Stimulated activated naive CD8-positive, alpha-beta T cell treated with anti-CD3 and anti-CD28 coated beads, Interleukin-15, Interleukin-2, amounts not matched to agents 100 ng/mL and 50 ng/mL, for 24 hours (primary cell): ENCODE measurements around the gene UNK.
"Not testable (repeated sequence)": the region's sequence is repeated elsewhere in the genome, so short reads cannot be mapped to it uniquely, and the experiment has no call there.

Experiments
- H3K27ac Mint-ChIP-seq: one replicate; pipeline ENCODE4 v1.8.0; 2021; ENCODE audit warnings: mild to moderate bottlenecking, mixed read lengths
- H3K27me3 Mint-ChIP-seq: one replicate; pipeline ENCODE4 v1.8.0; 2021; ENCODE audit warnings: mixed read lengths
- H3K36me3 Mint-ChIP-seq: one replicate; pipeline ENCODE4 v1.8.0; 2021; ENCODE audit warnings: low read depth, mixed read lengths
- H3K4me1 Mint-ChIP-seq: one replicate; pipeline ENCODE4 v1.8.0; 2021; ENCODE audit warnings: low read depth, mixed read lengths
- H3K4me3 Mint-ChIP-seq: one replicate; pipeline ENCODE4 v1.8.0; 2021; ENCODE audit warnings: mild to moderate bottlenecking, mixed read lengths
- H3K9me3 Mint-ChIP-seq: one replicate; pipeline ENCODE4 v1.8.0; 2021; ENCODE audit warnings: mixed read lengths

UNK gene

GRCh38 chr17:75845933-75846691 is 61.5 kb downstream of the UNK start:
- Mint-ChIP-seq H3K9me3 (no peaks in the 10 kb centered on the region), H3K4me3 (no peak overlapping the region), H3K27ac (no peak overlapping the region), H3K27me3 (no peaks in the 10 kb centered on the region), H3K36me3 (peaks cover 8% of the 10 kb centered on the region), H3K4me1 (peaks cover 14% of the 10 kb centered on the region)

- H3K4me3 Mint-ChIP-seq = no peak overlapping the region
- H3K4me1 Mint-ChIP-seq = peaks cover 12% of the 10 kb centered on the region
- no peaks in the 10 kb centered on the region for H3K27me3 Mint-ChIP-seq
- H3K27ac Mint-ChIP-seq = no peak overlapping the region
- peaks cover 8% of the 10 kb centered on the region for H3K36me3 Mint-ChIP-seq
- H3K9me3 Mint-ChIP-seq = no peaks in the 10 kb centered on the region
Measured at GRCh38 chr17:75846692-75847613, 62.3 kb downstream of the UNK start.

GRCh38 chr17:75847614-75848522 is 63.3 kb downstream of the UNK start:
- Mint-ChIP-seq H3K36me3 (peaks cover 5% of the 10 kb centered on the region), H3K9me3 (no peaks in the 10 kb centered on the region), H3K4me1 (peaks cover 9% of the 10 kb centered on the region), H3K27ac (peak overlapping the region; percentile 1), H3K4me3 (no peak overlapping the region), H3K27me3 (no peaks in the 10 kb centered on the region)

GRCh38 chr17:75848523-75849278 is 64.1 kb downstream of the UNK start:
- Mint-ChIP-seq H3K27me3 (no peaks in the 10 kb centered on the region), H3K4me1 (peaks cover 16% of the 10 kb centered on the region), H3K27ac (peak overlapping the region; percentile 40), H3K4me3 (no peak overlapping the region), H3K9me3 (no peaks in the 10 kb centered on the region), H3K36me3 (peaks cover 5% of the 10 kb centered on the region)

GRCh38 chr17:75849279-75849646 is 64.7 kb downstream of the UNK start:
- peaks cover 16% of the 10 kb centered on the region for H3K4me1 Mint-ChIP-seq
- no peaks in the 10 kb centered on the region for H3K9me3 Mint-ChIP-seq
- no peak overlapping the region for H3K4me3 Mint-ChIP-seq
- peaks cover 5% of the 10 kb centered on the region for H3K36me3 Mint-ChIP-seq
- no peak overlapping the region for H3K27ac Mint-ChIP-seq
- H3K27me3 Mint-ChIP-seq = no peaks in the 10 kb centered on the region

- Mint-ChIP-seq H3K36me3 (peaks cover 5% of the 10 kb centered on the region), H3K4me3 (no peak overlapping the region), H3K27ac (no peak overlapping the region), H3K4me1 (peaks cover 16% of the 10 kb centered on the region), H3K9me3 (no peaks in the 10 kb centered on the region), H3K27me3 (no peaks in the 10 kb centered on the region)
Measured at GRCh38 chr17:75849724-75850123, 65.1 kb downstream of the UNK start.

GRCh38 chr17:75850928-75851692 is 66.5 kb downstream of the UNK start:
- Mint-ChIP-seq H3K4me1 (peaks cover 7% of the 10 kb centered on the region), H3K4me3 (no peak overlapping the region), H3K9me3 (no peaks in the 10 kb centered on the region), H3K27ac (no peak overlapping the region), H3K36me3 (peaks cover 5% of the 10 kb centered on the region), H3K27me3 (no peaks in the 10 kb centered on the region)

GRCh38 chr17:75851693-75851991 is 67.0 kb downstream of the UNK start:
- H3K4me3 Mint-ChIP-seq, H3K9me3 Mint-ChIP-seq, H3K27me3 Mint-ChIP-seq, H3K36me3 Mint-ChIP-seq, H3K27ac Mint-ChIP-seq: not testable (repeated sequence)
- H3K4me1 Mint-ChIP-seq = peaks cover 12% of the 10 kb centered on the region

GRCh38 chr17:75853433-75853832 is 68.8 kb downstream of the UNK start:
- Mint-ChIP-seq H3K9me3 (no peaks in the 10 kb centered on the region), H3K27me3 (no peaks in the 10 kb centered on the region), H3K4me3 (peak overlapping the region; percentile 17), H3K4me1 (peaks cover 20% of the 10 kb centered on the region), H3K27ac (no peak overlapping the region), H3K36me3 (peaks cover under 1% of the 10 kb centered on the region)

GRCh38 chr17:75854101-75854748 is 69.6 kb downstream of the UNK start:
- Mint-ChIP-seq H3K9me3 (no peaks in the 10 kb centered on the region), H3K36me3 (no peaks in the 10 kb centered on the region), H3K27ac (no peak overlapping the region), H3K27me3 (no peaks in the 10 kb centered on the region), H3K4me1 (peaks cover 28% of the 10 kb centered on the region), H3K4me3 (no peak overlapping the region)

GRCh38 chr17:75854881-75855309 is 70.3 kb downstream of the UNK start:
- peaks cover 35% of the 10 kb centered on the region for H3K4me1 Mint-ChIP-seq
- H3K27ac Mint-ChIP-seq = no peak overlapping the region
- H3K27me3 Mint-ChIP-seq = no peaks in the 10 kb centered on the region
- no peaks in the 10 kb centered on the region for H3K36me3 Mint-ChIP-seq
- H3K4me3 Mint-ChIP-seq = no peak overlapping the region
- no peaks in the 10 kb centered on the region for H3K9me3 Mint-ChIP-seq

GRCh38 chr17:75855310-75856061 is 70.9 kb downstream of the UNK start, which contains the start of gene WBP2:
Gene WBP2, minus strand, starts transcription at chr17:75855335. Its CDS starts 38 bp downstream, at chr17:75855297.
- H3K9me3 Mint-ChIP-seq = no peaks in the 10 kb centered on the region
- no peaks in the 10 kb centered on the region for H3K36me3 Mint-ChIP-seq
- H3K4me3 Mint-ChIP-seq = no peak within 1 kb of the TSS
- no peaks in the 10 kb centered on the region for H3K27me3 Mint-ChIP-seq
- peak within 1 kb of the TSS; percentile 93 for H3K27ac Mint-ChIP-seq
- H3K4me1 Mint-ChIP-seq = peaks cover 35% of the 10 kb centered on the region
